RWPE2 (cell line): ENCODE results near the gene ST3GAL3.

Experiments
- ATAC-seq: fragments of 200-7000 bp; cut with Tn5 transposase; 3 replicates; pipeline ENCODE4 v1.9.1; 2021; ENCODE audit warnings: low read depth
- DNase-seq: peaks from one replicate; pipeline ENCODE4 v3.0.0-alpha.2; 2020; ENCODE audit warnings: low spot score
- H3K27ac ChIP-seq: fragments of 450-650 bp; 2 replicates; pipeline ENCODE4 v1.5.1; 2017; ENCODE audit warnings: mild to moderate bottlenecking; ENCODE audit not compliant: poor library complexity, severe bottlenecking
- H3K27me3 ChIP-seq: fragments of 250-450 bp; sonication (Bioruptor Pico); 2 replicates; pipeline ENCODE4 v1.5.1; 2021; ENCODE audit warnings: mild to moderate bottlenecking, moderate library complexity; ENCODE audit not compliant: insufficient read depth, poor library complexity, severe bottlenecking
- H3K36me3 ChIP-seq: fragments of 250-450 bp; sonication (Bioruptor Pico); 2 replicates; pipeline ENCODE4 v1.5.1; 2020; ENCODE audit warnings: low read depth, mild to moderate bottlenecking, moderate library complexity
- H3K4me1 ChIP-seq: fragments of 250-450 bp; sonication (Bioruptor Pico); 2 replicates; pipeline ENCODE4 v1.5.1; 2021; ENCODE audit warnings: mild to moderate bottlenecking, moderate library complexity; ENCODE audit not compliant: insufficient read depth, poor library complexity, severe bottlenecking
- H3K4me3 ChIP-seq: fragments of 250-450 bp; sonication (Bioruptor Pico); 2 replicates; pipeline ENCODE4 v1.5.1; 2021; ENCODE audit warnings: mild to moderate bottlenecking, moderate library complexity; ENCODE audit not compliant: severe bottlenecking
- H3K9me3 ChIP-seq: fragments of 250-450 bp; sonication (Bioruptor Pico); 2 replicates; pipeline ENCODE4 v1.5.1; 2021; ENCODE audit warnings: mild to moderate bottlenecking, moderate library complexity; ENCODE audit not compliant: severe bottlenecking
- CTCF ChIP-seq: fragments of 450-650 bp; IDR thresholded peaks from one replicate; pipeline ENCODE4 v1.5.1; 2017; ENCODE audit warnings: mild to moderate bottlenecking, moderate library complexity; ENCODE audit not compliant: poor library complexity, severe bottlenecking

ST3GAL3 gene

GRCh38 chr1:43898981-43899380 is 191.6 kb downstream of the ST3GAL3 start:
- H3K4me3 ChIP-seq, result no peak overlapping the region
- no peaks in the 10 kb centered on the region for H3K4me1 ChIP-seq
- ATAC-seq, result no peak
- peaks cover 8% of the 10 kb centered on the region; the same call in 1 of the 2 replicates for H3K36me3 ChIP-seq
- no peaks in the 10 kb centered on the region for H3K27me3 ChIP-seq
- no peak overlapping the region for H3K27ac ChIP-seq
- no peak for TF ChIP-seq CTCF
- H3K9me3 ChIP-seq, result no peaks in the 10 kb centered on the region
- DNase-seq, result no peak

DNA sequence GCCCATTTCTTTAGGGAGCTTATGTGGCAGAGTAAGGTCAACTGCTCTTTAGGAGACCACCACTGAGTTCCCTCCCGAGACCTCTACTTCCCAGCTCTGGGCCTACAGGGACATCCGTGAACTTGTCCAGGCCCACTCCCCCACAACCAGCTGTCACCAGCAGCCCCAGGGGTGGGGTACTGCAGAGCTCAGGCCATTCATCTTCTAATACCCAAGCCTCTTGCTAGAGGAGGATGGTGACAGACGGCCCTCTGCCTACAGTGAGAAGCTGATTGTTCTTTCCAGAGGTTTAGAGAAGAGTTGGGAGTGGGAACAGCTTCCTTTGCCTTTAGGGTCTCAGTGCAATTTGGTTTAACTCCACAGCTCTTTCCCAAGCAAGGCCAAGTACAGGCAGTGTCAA is 193.1 kb downstream of the ST3GAL3 start:
- Histone ChIP-seq H3K4me1 (no peaks in the 10 kb centered on the region), H3K4me3 (no peak overlapping the region), H3K27me3 (no peaks in the 10 kb centered on the region), H3K27ac (no peak overlapping the region), H3K36me3 (peaks cover 8% of the 10 kb centered on the region; the same call in 1 of the 2 replicates), H3K9me3 (no peaks in the 10 kb centered on the region)
- ATAC-seq (no peak), DNase-seq (peak; percentile 21)
- TF ChIP-seq CTCF, result no peak

DNA sequence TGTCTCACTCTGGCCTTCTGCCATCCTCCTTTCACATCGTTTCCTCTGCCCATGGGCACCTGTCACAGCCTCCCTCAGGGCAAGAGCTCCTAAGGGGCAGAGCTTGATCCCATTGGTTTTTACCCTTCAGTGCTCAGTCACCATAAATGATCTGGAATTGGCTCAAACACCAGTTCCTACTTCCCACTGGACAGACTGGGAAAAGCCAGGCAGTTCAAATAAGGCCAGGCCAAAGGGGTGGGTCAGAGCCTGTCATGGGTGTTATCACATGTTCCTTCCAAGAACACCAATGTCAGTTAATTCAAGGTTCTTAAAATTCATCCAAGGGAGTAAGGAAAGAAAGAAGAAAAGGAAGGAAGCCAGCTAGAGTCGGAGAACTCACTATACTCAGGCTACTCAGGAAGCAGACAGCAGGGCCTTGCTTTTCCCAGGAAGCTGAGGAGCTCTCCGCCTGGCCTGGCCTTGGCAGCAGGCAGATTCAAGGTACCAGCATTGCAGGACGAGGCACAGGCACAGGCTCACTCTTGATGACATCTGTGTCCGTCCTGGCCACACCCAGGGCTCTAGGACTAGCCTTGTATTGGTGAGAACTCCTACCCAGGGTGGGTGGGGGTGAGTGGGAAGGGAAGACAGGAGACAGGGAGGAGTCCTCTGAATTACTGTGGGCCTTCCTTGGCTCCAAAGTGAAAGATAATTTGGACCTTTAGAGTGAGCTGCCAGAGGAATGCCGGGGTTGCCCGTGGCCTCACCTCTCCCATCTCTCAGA is 194.0 kb downstream of the ST3GAL3 start:
- H3K27ac ChIP-seq, result no peak overlapping the region
- no peak overlapping the region for H3K4me3 ChIP-seq
- ATAC-seq (no peak), DNase-seq (peak; percentile 3)
- TF ChIP-seq CTCF, result no peak
- H3K27me3 ChIP-seq, result no peaks in the 10 kb centered on the region
- H3K4me1 ChIP-seq, result no peaks in the 10 kb centered on the region
- H3K36me3 ChIP-seq, result peaks cover 8% of the 10 kb centered on the region; the same call in 1 of the 2 replicates
- no peaks in the 10 kb centered on the region for H3K9me3 ChIP-seq

- no peaks in the 10 kb centered on the region for H3K27me3 ChIP-seq
- DNase-seq, result peak; percentile 30
- no peak for ATAC-seq
- H3K9me3 ChIP-seq, result no peaks in the 10 kb centered on the region
- no peak overlapping the region for H3K4me3 ChIP-seq
- no peaks in the 10 kb centered on the region for H3K4me1 ChIP-seq
- peaks cover 8% of the 10 kb centered on the region; the same call in 1 of the 2 replicates for H3K36me3 ChIP-seq
- no peak for TF ChIP-seq CTCF
- no peak overlapping the region for H3K27ac ChIP-seq
Measured at GRCh38 chr1:43902058-43902831, 194.9 kb downstream of the ST3GAL3 start.
